D341Med (cell line): ENCODE data around the gene MDK.
"Not testable (repeated sequence)": the region's sequence is repeated elsewhere in the genome, so short reads cannot be mapped to it uniquely, and the experiment has no call there.

Source experiments
- DNase-seq: peaks from one replicate; pipeline ENCODE4 v3.0.0; 2012; ENCODE audit warnings: low spot score

Gene MDK

GRCh38 chr11:46367916-46368267 is 13.6 kb upstream of the MDK start:
- DNase-seq, result no peak

GRCh38 chr11:46369458-46370152 is 11.9 kb upstream of the MDK start:
- DNase-seq, result peak; percentile 88

GRCh38 chr11:46370253-46370652 is 11.2 kb upstream of the MDK start:
- DNase-seq, result no peak

- not testable (repeated sequence) for DNase-seq
These were observed 10.2 kb upstream of the MDK start for GRCh38 chr11:46371262-46371661.

GRCh38 chr11:46372086-46372485 is 9.4 kb upstream of the MDK start:
- DNase-seq, result peak; percentile 67

GRCh38 chr11:46372501-46372900 is 9.0 kb upstream of the MDK start:
- not testable (repeated sequence) for DNase-seq

- no peak for DNase-seq
These were observed 7.4 kb upstream of the MDK start for GRCh38 chr11:46373787-46374740.

GRCh38 chr11:46374815-46375214 is 6.7 kb upstream of the MDK start:
- DNase-seq, result no peak

GRCh38 chr11:46375392-46376101 is 5.9 kb upstream of the MDK start:
- no peak for DNase-seq

- DNase-seq, result no peak
These were observed 5.0 kb upstream of the MDK start for GRCh38 chr11:46376258-46377050.

- no peak for DNase-seq
These were observed 4.2 kb upstream of the MDK start for GRCh38 chr11:46377290-46377689.

GRCh38 chr11:46377831-46378230 is 3.6 kb upstream of the MDK start:
- DNase-seq, result no peak

GRCh38 chr11:46378296-46378695 is 3.2 kb upstream of the MDK start:
- no peak for DNase-seq

- DNase-seq, result no peak
These were observed 2.5 kb upstream of the MDK start for GRCh38 chr11:46378811-46379481.

GRCh38 chr11:46379482-46380293 is 1.8 kb upstream of the MDK start:
- not testable (repeated sequence) for DNase-seq

- DNase-seq, result no peak
These were observed 975 bp upstream of the MDK start for GRCh38 chr11:46380340-46381047.

GRCh38 chr11:46381819-46382645 is 563 bp downstream of the MDK start:
- peak; percentile 76 for DNase-seq

GRCh38 chr11:46382646-46383403 is 1.4 kb downstream of the MDK start:
- peak; percentile 64 for DNase-seq
